Measurements from ENCODE around the gene TANGO2. TPM values are rescaled to one million over a fixed set of nuclear protein-coding genes. Genes with fewer than 3 reads are reported as not detected.
A peak's percentile ranks its signal among the peaks of the same experiment; 100 is the strongest.

The TANGO2 gene
- total and polyA plus RNA-seq, 9 of the 15 experiments (the other 6 are each of a cell fraction or from before 2014, with no cell fraction given) = 15.5 to 94.9 (median 70.1) TPM

DNA sequence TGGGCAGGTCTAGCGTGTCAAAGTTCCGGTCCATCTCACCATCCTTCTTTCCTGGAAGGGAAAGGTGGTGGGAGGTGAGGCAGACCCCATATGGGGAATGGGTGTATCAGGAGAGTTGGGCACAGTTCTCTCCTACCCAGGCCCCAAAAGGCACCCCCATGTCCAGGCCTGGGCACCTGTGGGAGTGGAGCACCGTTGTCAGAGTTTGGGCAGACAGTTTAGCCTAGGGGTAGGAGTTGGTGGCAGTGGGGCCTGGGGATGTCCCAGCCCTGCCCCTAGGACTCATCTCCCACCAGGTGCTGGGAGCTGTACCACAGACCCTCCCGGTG lies 45.2 kb upstream of the TANGO2 start (continued):
- TF ChIP-seq SMAD1 (IDR thresholded peaks at IDR 0.05; ENCODE audit: low read depth, low read length, partially characterized antibody) (no peak), HBP1 (CRISPR knock-in tag; IDR thresholded peaks at IDR 0.05) (no peak), NR4A1 (CRISPR knock-in tag; IDR thresholded peaks at IDR 0.05) (no peak), NR4A1 (tag; IDR thresholded peaks at IDR 0.05) (no peak), TAF1 (IDR thresholded peaks at IDR 0.05; ENCODE audit: control insufficient read depth, extremely low read depth, insufficient read depth, low read length, severe bottlenecking) (no peak), ZBTB49 (CRISPR knock-in tag; IDR thresholded peaks at IDR 0.05; ENCODE audit: borderline replicate concordance) (no peak), FOXJ3 (CRISPR knock-in tag; IDR thresholded peaks at IDR 0.05) (no peak)
- TF ChIP-seq, protein P1, sequence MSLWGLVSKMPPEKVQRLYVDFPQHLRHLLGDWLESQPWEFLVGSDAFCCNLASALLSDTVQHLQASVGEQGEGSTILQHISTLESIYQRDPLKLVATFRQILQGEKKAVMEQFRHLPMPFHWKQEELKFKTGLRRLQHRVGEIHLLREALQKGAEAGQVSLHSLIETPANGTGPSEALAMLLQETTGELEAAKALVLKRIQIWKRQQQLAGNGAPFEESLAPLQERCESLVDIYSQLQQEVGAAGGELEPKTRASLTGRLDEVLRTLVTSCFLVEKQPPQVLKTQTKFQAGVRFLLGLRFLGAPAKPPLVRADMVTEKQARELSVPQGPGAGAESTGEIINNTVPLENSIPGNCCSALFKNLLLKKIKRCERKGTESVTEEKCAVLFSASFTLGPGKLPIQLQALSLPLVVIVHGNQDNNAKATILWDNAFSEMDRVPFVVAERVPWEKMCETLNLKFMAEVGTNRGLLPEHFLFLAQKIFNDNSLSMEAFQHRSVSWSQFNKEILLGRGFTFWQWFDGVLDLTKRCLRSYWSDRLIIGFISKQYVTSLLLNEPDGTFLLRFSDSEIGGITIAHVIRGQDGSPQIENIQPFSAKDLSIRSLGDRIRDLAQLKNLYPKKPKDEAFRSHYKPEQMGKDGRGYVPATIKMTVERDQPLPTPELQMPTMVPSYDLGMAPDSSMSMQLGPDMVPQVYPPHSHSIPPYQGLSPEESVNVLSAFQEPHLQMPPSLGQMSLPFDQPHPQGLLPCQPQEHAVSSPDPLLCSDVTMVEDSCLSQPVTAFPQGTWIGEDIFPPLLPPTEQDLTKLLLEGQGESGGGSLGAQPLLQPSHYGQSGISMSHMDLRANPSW (CRISPR knock-in tag; IDR thresholded peaks at IDR 0.05) = no peak
- TF ChIP-seq, protein P2, sequence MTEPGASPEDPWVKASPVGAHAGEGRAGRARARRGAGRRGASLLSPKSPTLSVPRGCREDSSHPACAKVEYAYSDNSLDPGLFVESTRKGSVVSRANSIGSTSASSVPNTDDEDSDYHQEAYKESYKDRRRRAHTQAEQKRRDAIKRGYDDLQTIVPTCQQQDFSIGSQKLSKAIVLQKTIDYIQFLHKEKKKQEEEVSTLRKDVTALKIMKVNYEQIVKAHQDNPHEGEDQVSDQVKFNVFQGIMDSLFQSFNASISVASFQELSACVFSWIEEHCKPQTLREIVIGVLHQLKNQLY (CRISPR knock-in tag; conservative IDR thresholded peaks at IDR 0.05) = 0 out of 4 replicates have a peak, but pooled peaks of 1 of the 2 experiments have one; percentile 8

Measured in K562 (cell line).